Measurements from ENCODE around the gene MEF2A. TPM values are rescaled to one million over a fixed set of nuclear protein-coding genes. Genes with fewer than 3 reads are reported as not detected.

Gene MEF2A
- total RNA-seq, 1 donor from 2014 or later, result 11.1 TPM

- Histone ChIP-seq H3K27me3 (ENCODE audit: control insufficient read depth, insufficient read depth, low read length) (no peaks in the 10 kb centered on the region), H3K4me3 (ENCODE audit: low read depth, low read length) (no peak overlapping the region), H3K36me3 (ENCODE audit: control insufficient read depth, insufficient read depth, low read length) (no peaks in the 10 kb centered on the region)
- FAIRE-seq (no peak), DNase-seq (ENCODE audit: low read depth) (no peak)
- no peak for TF ChIP-seq CTCF (IDR thresholded peaks at IDR 0.05; ENCODE audit: insufficient read depth, low read length, severe bottlenecking)
Measured at GRCh38 chr15:99720533-99720932, 154.7 kb downstream of the MEF2A start.

- DNase-seq (ENCODE audit: low read depth), result no peak
- Histone ChIP-seq H3K36me3 (ENCODE audit: control insufficient read depth, insufficient read depth, low read length) (no peaks in the 10 kb centered on the region), H3K4me3 (ENCODE audit: low read depth, low read length) (no peak overlapping the region), H3K27me3 (ENCODE audit: control insufficient read depth, insufficient read depth, low read length) (no peaks in the 10 kb centered on the region)
- TF ChIP-seq CTCF (IDR thresholded peaks at IDR 0.05; ENCODE audit: insufficient read depth, low read length, severe bottlenecking), result no peak
- FAIRE-seq, result no peak
Measured at GRCh38 chr15:99721104-99721778, 155.5 kb downstream of the MEF2A start.

GRCh38 chr15:99721896-99722295 is 156.1 kb downstream of the MEF2A start:
- Histone ChIP-seq H3K36me3 (ENCODE audit: control insufficient read depth, insufficient read depth, low read length) (no peaks in the 10 kb centered on the region), H3K27me3 (ENCODE audit: control insufficient read depth, insufficient read depth, low read length) (no peaks in the 10 kb centered on the region), H3K4me3 (ENCODE audit: low read depth, low read length) (no peak overlapping the region)
- FAIRE-seq (no peak), DNase-seq (ENCODE audit: low read depth) (peak; percentile 54)
- TF ChIP-seq CTCF (IDR thresholded peaks at IDR 0.05; ENCODE audit: insufficient read depth, low read length, severe bottlenecking), result no peak

- Histone ChIP-seq H3K4me3 (ENCODE audit: low read depth, low read length) (no peak overlapping the region), H3K36me3 (ENCODE audit: control insufficient read depth, insufficient read depth, low read length) (no peaks in the 10 kb centered on the region), H3K27me3 (ENCODE audit: control insufficient read depth, insufficient read depth, low read length) (no peaks in the 10 kb centered on the region)
- no peak for TF ChIP-seq CTCF (IDR thresholded peaks at IDR 0.05; ENCODE audit: insufficient read depth, low read length, severe bottlenecking)
- FAIRE-seq, result no peak
- peak; percentile 61 for DNase-seq (ENCODE audit: low read depth)
Measured at GRCh38 chr15:99722406-99722805, 156.6 kb downstream of the MEF2A start.

- no peaks in the 10 kb centered on the region for H3K27me3 ChIP-seq (ENCODE audit: control insufficient read depth, insufficient read depth, low read length)
- H3K36me3 ChIP-seq (ENCODE audit: control insufficient read depth, insufficient read depth, low read length), result peaks cover 8% of the 10 kb centered on the region
- H3K4me3 ChIP-seq (ENCODE audit: low read depth, low read length), result no peak overlapping the region
- no peak for TF ChIP-seq CTCF (IDR thresholded peaks at IDR 0.05; ENCODE audit: insufficient read depth, low read length, severe bottlenecking)
- no peak for DNase-seq (ENCODE audit: low read depth)
- FAIRE-seq, result no peak
Measured at GRCh38 chr15:99726333-99726732, 160.5 kb downstream of the MEF2A start.

GRCh38 chr15:99727330-99727729 is 161.5 kb downstream of the MEF2A start:
- H3K27me3 ChIP-seq (ENCODE audit: control insufficient read depth, insufficient read depth, low read length), result no peaks in the 10 kb centered on the region
- H3K4me3 ChIP-seq (ENCODE audit: low read depth, low read length), result no peak overlapping the region
- H3K36me3 ChIP-seq (ENCODE audit: control insufficient read depth, insufficient read depth, low read length), result peaks cover 8% of the 10 kb centered on the region
- no peak for TF ChIP-seq CTCF (IDR thresholded peaks at IDR 0.05; ENCODE audit: insufficient read depth, low read length, severe bottlenecking)
- FAIRE-seq (no peak), DNase-seq (ENCODE audit: low read depth) (no peak)
